Activated CD4-positive, alpha-beta T cell treated with anti-CD3 and anti-CD28 coated beads for 36 hours (primary cell): ENCODE data around the gene TMCC2. TPM values are rescaled to one million over a fixed set of nuclear protein-coding genes. Genes with fewer than 3 reads are reported as not detected.

Experiments used
- ATAC-seq: fragments of 200-7000 bp; cut with Tn5 transposase; one replicate; pipeline ENCODE4 v1.10.0; 2021; ENCODE audit warnings: mild to moderate bottlenecking, moderate library complexity
- CTCF ChIA-PET: fragments of 350-600 bp; sonication (Branson Sonifier 250); formaldehyde crosslinking; loops from one replicate; lab custom pipeline; 2021; ENCODE audit warnings: antibody characterized with exemption; lab: Charles Lee
- POLR2A ChIA-PET: fragments of 350-600 bp; sonication (Branson Sonifier 250); formaldehyde crosslinking; loops from one replicate; lab custom pipeline; 2021; ENCODE audit warnings: antibody characterized with exemption, inconsistent platforms; lab: Charles Lee
- DNase-seq: peaks from one replicate; pipeline ENCODE4 v3.0.0-alpha.2; 2020
- H3K27ac Mint-ChIP-seq: one replicate; pipeline ENCODE4 v1.8.0; 2021; ENCODE audit warnings: mixed read lengths
- H3K27me3 Mint-ChIP-seq: one replicate; pipeline ENCODE4 v1.8.0; 2021; ENCODE audit warnings: mixed read lengths
- H3K36me3 Mint-ChIP-seq: one replicate; pipeline ENCODE4 v1.8.0; 2021; ENCODE audit warnings: low read depth, mixed read lengths
- H3K4me1 Mint-ChIP-seq: one replicate; pipeline ENCODE4 v1.8.0; 2021; ENCODE audit warnings: mixed read lengths
- H3K4me3 Mint-ChIP-seq: one replicate; pipeline ENCODE4 v1.8.0; 2021; ENCODE audit warnings: mild to moderate bottlenecking, moderate library complexity, mixed read lengths
- H3K9me3 Mint-ChIP-seq: one replicate; pipeline ENCODE4 v1.8.0; 2021; ENCODE audit warnings: low read depth, mixed read lengths
- intact Hi-C, 2 experiments: fragments of 100-400 bp; cut with DNase I in 1 of 2; cut with micrococcal nuclease in 1 of 2; formaldehyde crosslinking; loops; one replicate each; pipeline versions ENCODE4 v1.14.2 to v1.15.1; 2022 to 2024; cut with DNase I, micrococcal nuclease
- total RNA-seq, 2 experiments: library from RNA; stranded (reverse); gene quantifications; one replicate each; pipeline ENCODE4 v1.2.3, GENCODE V29; 2021

The TMCC2 gene
- total RNA-seq, 2 experiments from 2014 or later: 10.5 to 11.0 TPM

DNA sequence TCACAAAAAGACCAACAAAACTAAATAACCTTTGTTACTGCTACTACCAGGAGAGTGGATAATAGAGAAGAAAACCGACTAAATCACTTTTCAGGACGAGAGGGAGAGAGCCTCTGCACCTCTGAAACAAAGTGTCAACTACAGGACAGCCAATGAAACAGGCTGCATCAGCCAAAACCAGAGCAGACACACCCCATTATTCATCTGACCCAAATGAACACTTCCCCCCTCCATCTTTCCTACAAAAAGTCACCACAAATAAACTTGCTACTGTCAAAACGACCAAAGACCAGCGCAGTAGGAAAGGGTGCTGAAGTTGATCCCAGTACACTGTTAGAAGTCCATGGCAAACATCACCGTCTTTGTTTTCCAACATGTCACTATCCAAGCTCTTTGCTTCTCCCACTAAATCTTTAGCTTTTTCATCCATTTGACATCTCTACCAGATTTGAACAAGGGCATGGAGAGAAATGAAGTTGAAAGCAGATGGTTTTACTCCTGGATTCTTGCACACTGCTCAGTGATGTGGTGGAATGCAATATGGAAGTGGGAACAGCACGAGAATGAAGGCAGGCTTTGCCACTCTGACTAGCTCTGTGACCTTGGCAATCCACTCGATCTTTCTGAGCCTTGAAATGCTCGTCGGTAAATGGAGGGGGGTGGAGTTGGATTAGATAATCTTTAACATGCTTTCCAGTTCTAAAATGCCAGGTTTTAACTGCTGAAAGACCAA is 36.7 kb upstream of the TMCC2 start:
- H3K27ac Mint-ChIP-seq: no peak overlapping the region
- H3K4me1 Mint-ChIP-seq: peaks cover 66% of the 10 kb centered on the region
- H3K4me3 Mint-ChIP-seq: no peak overlapping the region
- intact Hi-C loops: no loop called here
- POLR2A ChIA-PET: interaction anchor here (0.8 kb wide), 1 partner anchor 20 kb away, joined by 3 read pairs; the partner anchor contains the start of gene DSTYK
- CTCF ChIA-PET: interaction anchor here (1.2 to 3.3 kb wide), 4 partner anchors 8 to 68 kb away, joined by 3 to 17 read pairs (median 4); partner anchors contain the start of gene TMCC2
- no peaks in the 10 kb centered on the region for H3K27me3 Mint-ChIP-seq
- no peaks in the 10 kb centered on the region for H3K9me3 Mint-ChIP-seq
- peaks cover 27% of the 10 kb centered on the region for H3K36me3 Mint-ChIP-seq
- DNase-seq (no peak), ATAC-seq (no peak)

DNA sequence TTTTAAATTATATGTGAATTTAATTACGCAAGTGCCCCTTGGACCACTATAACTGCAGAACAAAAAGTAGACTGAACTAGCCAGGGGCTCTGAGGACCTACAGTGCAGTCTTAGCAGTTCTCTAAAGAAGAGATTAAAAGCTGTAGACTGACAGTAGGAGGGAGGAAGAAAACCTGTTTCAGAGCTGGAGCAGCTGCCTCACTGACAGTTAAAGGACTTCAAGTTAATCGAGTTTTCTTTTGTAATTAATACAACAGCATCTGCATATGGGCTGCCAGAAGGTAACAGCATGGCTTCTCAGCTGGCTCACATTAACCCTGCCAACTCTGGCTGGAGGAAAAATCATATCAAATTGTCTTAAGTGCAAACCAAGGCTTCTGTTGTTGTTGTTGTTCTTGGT is 36.1 kb upstream of the TMCC2 start:
- intact Hi-C loops: no loop called here
- no peak for ATAC-seq
- Mint-ChIP-seq H3K27me3 (no peaks in the 10 kb centered on the region), H3K27ac (no peak overlapping the region), H3K4me3 (no peak overlapping the region), H3K4me1 (peaks cover 59% of the 10 kb centered on the region), H3K9me3 (no peaks in the 10 kb centered on the region), H3K36me3 (peaks cover 23% of the 10 kb centered on the region)
- CTCF ChIA-PET: interaction anchor here (1.2 to 1.3 kb wide), 2 partner anchors 50 to 67 kb away, joined by 3 read pairs; no protein-coding TSS in a partner anchor
- POLR2A ChIA-PET: interaction anchor here (0.8 kb wide), 1 partner anchor 20 kb away, joined by 3 read pairs; the partner anchor contains the start of gene DSTYK
- DNase-seq: no peak

DNA sequence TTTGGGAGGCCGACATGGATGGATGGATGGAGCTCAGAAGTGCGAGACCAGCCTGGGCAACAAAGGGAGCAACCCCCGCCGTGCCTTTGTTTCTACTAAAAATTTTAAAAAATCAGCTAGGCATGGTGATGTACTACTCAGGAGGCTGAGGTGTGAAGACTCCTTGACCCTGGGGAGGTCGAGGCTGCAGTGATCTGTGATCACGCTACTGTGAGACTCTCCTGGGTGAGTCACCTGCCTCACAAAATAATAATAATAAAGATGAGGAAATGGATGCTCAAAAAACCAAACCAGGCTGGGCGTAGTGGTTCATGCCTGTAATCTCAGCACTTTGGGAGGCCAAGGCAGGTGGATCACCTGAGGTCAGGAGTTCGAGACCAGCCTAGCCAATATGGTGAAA is 35.5 kb upstream of the TMCC2 start:
- no peak overlapping the region for H3K27ac Mint-ChIP-seq
- H3K27me3 Mint-ChIP-seq: no peaks in the 10 kb centered on the region
- intact Hi-C loops: no loop called here
- ChIA-PET CTCF (interaction anchor here (0.6 to 1.3 kb wide), 3 partner anchors 39 to 67 kb away, joined by 3 to 4 read pairs (median 3); no protein-coding TSS in a partner anchor), POLR2A (no interaction called here)
- DNase-seq (no peak), ATAC-seq (no peak)
- H3K4me3 Mint-ChIP-seq: no peak overlapping the region
- H3K4me1 Mint-ChIP-seq: peaks cover 57% of the 10 kb centered on the region
- H3K36me3 Mint-ChIP-seq: peaks cover 23% of the 10 kb centered on the region
- no peaks in the 10 kb centered on the region for H3K9me3 Mint-ChIP-seq

DNA sequence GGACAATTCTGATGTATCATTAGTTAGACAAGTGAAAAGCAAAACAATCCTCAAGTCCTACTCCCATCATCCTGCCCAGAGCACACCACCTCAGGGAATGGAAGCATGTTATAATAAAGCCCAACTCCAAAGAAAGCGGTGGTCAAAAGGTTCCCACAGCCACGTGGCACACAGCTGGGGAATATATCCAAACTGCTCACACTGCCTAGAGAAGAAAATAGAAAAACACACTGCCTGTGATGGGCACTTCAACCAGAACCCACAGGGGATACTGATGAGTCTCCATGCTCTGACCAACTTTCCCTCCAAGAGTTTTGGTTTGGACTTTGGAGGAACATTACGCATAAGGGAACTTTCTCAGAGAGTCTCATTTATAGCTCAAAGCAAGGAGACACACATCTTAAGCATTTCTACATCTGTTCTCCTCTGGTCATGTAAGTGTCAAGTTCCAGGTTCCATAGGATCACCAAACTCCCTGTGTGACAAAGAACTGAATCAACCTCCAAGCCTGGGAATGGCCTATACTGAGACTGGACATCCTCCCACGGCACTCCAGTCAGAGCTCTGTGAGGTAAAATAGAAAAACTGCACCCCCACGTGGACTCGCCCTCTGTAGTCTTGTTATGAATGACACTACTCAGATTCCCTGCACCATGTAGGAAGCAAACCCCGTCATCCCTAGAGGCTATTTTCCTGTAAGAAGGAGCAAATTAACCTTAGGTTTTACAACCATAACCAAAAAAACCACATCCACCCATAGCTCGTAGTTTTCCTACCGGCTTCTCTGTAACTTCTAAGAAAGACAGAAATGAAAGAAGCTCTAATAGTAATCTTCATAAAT is 28.4 kb upstream of the TMCC2 start:
- intact Hi-C loops: loop anchor here (1.0 to 5.0 kb wide), 9 partner anchors 12 to 77 kb away; partner anchors contain the start of genes DSTYK (in 1 of the 2) and RBBP5 (in 1 of the 2)
- Mint-ChIP-seq H3K4me3 (peak overlapping the region; percentile 50), H3K27me3 (no peaks in the 10 kb centered on the region), H3K27ac (peak overlapping the region; percentile 94), H3K9me3 (no peaks in the 10 kb centered on the region), H3K4me1 (peaks cover 68% of the 10 kb centered on the region), H3K36me3 (peaks cover 25% of the 10 kb centered on the region)
- ATAC-seq (peak; percentile 63), DNase-seq (peak; percentile 67)
- CTCF ChIA-PET: interaction anchor here (0.6 to 3.7 kb wide), 19 partner anchors 10 to 691 kb away, joined by 3 to 23 read pairs (median 4); partner anchors contain the start of genes RBBP5 and TMCC2
- POLR2A ChIA-PET: interaction anchor here (0.7 to 1.9 kb wide), 8 partner anchors 12 to 86 kb away, joined by 3 to 12 read pairs (median 4); partner anchors contain the start of genes DSTYK and TMCC2

DNA sequence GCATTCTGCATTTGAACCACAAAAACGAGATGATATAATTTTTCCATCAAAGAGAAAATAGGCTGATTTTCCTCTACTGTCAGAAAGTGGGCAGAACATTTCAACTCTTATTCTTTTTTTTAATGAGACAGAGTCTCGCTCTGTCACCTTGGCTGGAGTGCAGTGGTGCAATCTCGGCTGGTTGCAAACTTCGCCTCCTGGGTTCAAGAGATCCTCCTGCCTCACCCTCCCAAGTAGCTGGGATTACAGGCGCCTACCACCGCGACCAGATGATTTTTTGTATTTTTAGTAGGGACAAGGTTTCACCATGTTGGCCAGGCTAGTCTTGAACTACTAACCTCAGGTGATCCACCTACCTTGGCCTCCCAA is 27.8 kb upstream of the TMCC2 start:
- DNase-seq (peak; percentile 52), ATAC-seq (peak; percentile 63)
- POLR2A ChIA-PET: interaction anchor here (0.7 to 1.9 kb wide), 7 partner anchors 11 to 86 kb away, joined by 3 to 12 read pairs (median 5); partner anchors contain the start of genes DSTYK and TMCC2
- Mint-ChIP-seq H3K4me1 (peaks cover 74% of the 10 kb centered on the region), H3K4me3 (peak overlapping the region; percentile 50), H3K9me3 (no peaks in the 10 kb centered on the region), H3K27ac (peak overlapping the region; percentile 94), H3K27me3 (no peaks in the 10 kb centered on the region), H3K36me3 (peaks cover 25% of the 10 kb centered on the region)
- CTCF ChIA-PET: interaction anchor here (0.6 to 3.7 kb wide), 13 partner anchors 10 to 79 kb away, joined by 3 to 23 read pairs (median 5); partner anchors contain the start of genes RBBP5 and TMCC2
- intact Hi-C loops: loop anchor here (1.0 to 10.0 kb wide), 13 partner anchors 11 to 1375 kb away; partner anchors contain the start of genes DSTYK (in 1 of the 2), MDM4 (in 1 of the 2), PPP1R15B (in 1 of the 2) and RBBP5 (in 1 of the 2)

DNA sequence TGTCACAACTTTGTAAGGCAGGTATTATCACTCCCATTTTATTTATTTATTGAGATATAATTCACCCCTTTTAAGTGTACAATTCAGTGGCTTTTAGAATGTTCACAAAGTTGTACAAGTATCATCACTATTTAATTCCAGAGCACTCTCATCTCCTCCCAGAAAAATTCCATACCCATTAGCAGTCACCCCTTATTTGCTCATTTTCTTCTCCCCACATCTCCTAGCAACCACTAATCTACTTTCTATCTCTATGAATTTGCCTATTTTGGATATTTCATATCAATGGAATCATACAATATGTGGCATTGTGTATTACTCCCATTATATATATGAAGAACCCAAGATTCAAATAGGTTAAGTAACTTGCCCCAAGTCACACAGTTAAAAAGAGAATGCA is 23.2 kb upstream of the TMCC2 start:
- Mint-ChIP-seq H3K27ac (peak overlapping the region; percentile 85), H3K4me1 (peaks cover 74% of the 10 kb centered on the region), H3K9me3 (no peaks in the 10 kb centered on the region), H3K36me3 (peaks cover 12% of the 10 kb centered on the region), H3K4me3 (peak overlapping the region; percentile 0), H3K27me3 (no peaks in the 10 kb centered on the region)
- ChIA-PET POLR2A (no interaction called here), CTCF (interaction anchor here (0.7 to 1.7 kb wide), 7 partner anchors 10 to 389 kb away, joined by 3 to 7 read pairs (median 3); no protein-coding TSS in a partner anchor)
- ATAC-seq (no peak), DNase-seq (no peak)
- intact Hi-C loops: loop anchor here (10.0 kb wide), 3 partner anchors 690 to 1370 kb away; partner anchors contain the start of genes MDM4 (in 1 of the 2) and PPP1R15B (in 1 of the 2)

DNA sequence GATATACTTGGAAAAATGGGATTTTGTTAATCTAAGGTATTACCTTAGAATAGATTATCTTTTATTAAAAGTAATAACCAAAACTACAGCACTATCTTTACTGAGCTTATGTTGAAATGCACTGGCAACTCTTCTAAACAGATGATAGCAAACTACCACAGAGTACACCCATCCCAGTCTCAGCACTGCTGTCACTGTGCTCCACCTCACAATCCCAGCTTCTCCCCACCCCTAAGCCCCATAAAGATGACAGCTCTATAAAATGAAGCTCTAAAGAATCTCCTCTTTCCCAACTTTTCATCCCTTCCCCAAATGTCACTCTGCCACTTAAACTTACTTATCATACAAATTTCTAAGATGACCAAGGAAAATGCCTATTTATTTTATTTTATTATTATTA is 22.7 kb upstream of the TMCC2 start:
- Mint-ChIP-seq H3K27me3 (no peaks in the 10 kb centered on the region), H3K36me3 (peaks cover 9% of the 10 kb centered on the region), H3K4me1 (peaks cover 72% of the 10 kb centered on the region), H3K27ac (peak overlapping the region; percentile 12), H3K9me3 (no peaks in the 10 kb centered on the region), H3K4me3 (no peak overlapping the region)
- intact Hi-C loops: loop anchor here (10.0 kb wide), 3 partner anchors 690 to 1370 kb away; partner anchors contain the start of genes MDM4 (in 1 of the 2) and PPP1R15B (in 1 of the 2)
- no peak for DNase-seq
- ATAC-seq: no peak
- ChIA-PET POLR2A (interaction anchor here (0.6 kb wide), 1 partner anchor 33 kb away, joined by 3 read pairs; no protein-coding TSS in a partner anchor), CTCF (interaction anchor here (0.6 to 1.7 kb wide), 8 partner anchors 10 to 909 kb away, joined by 3 to 7 read pairs (median 3); no protein-coding TSS in a partner anchor)

DNA sequence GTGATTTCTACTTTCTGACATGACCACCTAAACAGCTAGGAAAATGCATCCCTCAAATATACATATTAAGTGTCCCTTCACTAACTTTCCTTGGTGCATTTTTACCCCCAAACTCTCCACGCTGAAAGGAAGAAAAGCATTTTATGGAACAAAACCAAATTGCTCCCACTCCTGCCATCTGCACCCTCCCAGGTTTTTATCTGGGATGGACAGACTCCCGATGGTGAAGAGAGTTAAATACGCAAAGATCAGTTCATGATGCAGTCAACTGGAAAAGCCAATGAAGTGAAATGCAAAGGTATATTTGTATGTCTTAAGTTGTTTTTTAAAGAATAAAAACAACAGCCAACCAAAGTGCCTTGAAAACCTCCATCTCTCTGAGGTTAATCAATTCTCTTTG is 18.9 kb upstream of the TMCC2 start:
- DNase-seq (no peak), ATAC-seq (no peak)
- H3K36me3 Mint-ChIP-seq: peaks cover 8% of the 10 kb centered on the region
- peaks cover 59% of the 10 kb centered on the region for H3K4me1 Mint-ChIP-seq
- intact Hi-C loops: loop anchor here (10.0 kb wide), 3 partner anchors 694 to 1366 kb away; partner anchors contain the start of genes MDM4 (in 1 of the 2) and PPP1R15B (in 1 of the 2)
- no peak overlapping the region for H3K27ac Mint-ChIP-seq
- ChIA-PET CTCF (interaction anchor here (1.5 to 2.0 kb wide), 2 partner anchors 9 to 19 kb away, joined by 4 read pairs; partner anchors contain the start of gene TMCC2), POLR2A (no interaction called here)
- H3K9me3 Mint-ChIP-seq: no peaks in the 10 kb centered on the region
- H3K27me3 Mint-ChIP-seq: no peaks in the 10 kb centered on the region
- no peak overlapping the region for H3K4me3 Mint-ChIP-seq

DNA sequence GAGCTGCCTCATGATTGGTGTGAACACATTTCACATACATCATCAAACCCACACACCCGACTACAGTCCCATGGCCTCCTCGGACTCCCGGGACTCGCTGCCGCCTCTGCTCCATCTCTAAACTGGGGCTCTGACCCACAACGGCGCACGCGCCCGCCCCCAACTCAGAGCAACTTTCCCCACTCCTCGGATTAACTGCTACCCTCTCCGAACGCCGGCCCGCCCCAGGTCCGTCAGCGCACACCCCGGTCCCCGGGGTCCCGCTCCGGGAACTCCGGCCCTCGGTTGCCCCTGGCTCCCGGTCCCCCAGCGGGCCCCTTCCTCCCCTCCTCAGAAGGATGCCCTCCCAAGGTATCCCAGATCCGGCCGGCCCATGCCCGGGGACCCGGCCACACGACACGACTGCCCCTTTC is 17.0 kb upstream of the TMCC2 start:
- Mint-ChIP-seq H3K9me3 (no peaks in the 10 kb centered on the region), H3K27me3 (no peaks in the 10 kb centered on the region), H3K4me1 (peaks cover 53% of the 10 kb centered on the region), H3K36me3 (peaks cover 8% of the 10 kb centered on the region), H3K4me3 (peak overlapping the region; percentile 97), H3K27ac (peak overlapping the region; percentile 92)
- intact Hi-C loops: loop anchor here (1.0 to 10.0 kb wide), 13 partner anchors 11 to 1354 kb away; partner anchors contain the start of genes NUAK2 (in 1 of the 2), SNRPE (in 1 of the 2) and TMCC2 (in 1 of the 2)
- ATAC-seq: peak; percentile 1
- POLR2A ChIA-PET: interaction anchor here (0.7 to 2.4 kb wide), 4 partner anchors 11 to 238 kb away, joined by 3 to 11 read pairs (median 6); partner anchors contain the start of gene TMCC2
- DNase-seq: peak; percentile 47
- CTCF ChIA-PET: interaction anchor here (0.5 to 2.7 kb wide), 5 partner anchors 11 to 110 kb away, joined by 3 to 11 read pairs (median 4); no protein-coding TSS in a partner anchor
